K562 (cell line): ENCODE data around the gene COMTD1. TPM values are rescaled to one million over a fixed set of nuclear protein-coding genes. Genes with fewer than 3 reads are reported as not detected.
A peak's percentile ranks its signal among the peaks of the same experiment; 100 is the strongest.

Experiments
- ELF1 ChIP-seq: fragments of 200-800 bp; sonication (Bioruptor generic); IDR thresholded peaks from 2 replicates; pipeline ENCODE4 v1.6.1; 2016; ENCODE audit warnings: missing genetic modification characterization, missing compliant biosample characterization
- FOXJ2 ChIP-seq: fragments of 200-800 bp; sonication (Bioruptor generic); IDR thresholded peaks from 2 replicates; pipeline ENCODE4 v1.6.1; 2016; ENCODE audit warnings: missing genetic modification characterization, missing compliant biosample characterization
- NCOA1 ChIP-seq: fragments of 450-650 bp; IDR thresholded peaks from 2 replicates; pipeline ENCODE4 v1.6.1; 2016; ENCODE audit warnings: low read depth
- RHOXF2B ChIP-seq: fragments of 250-450 bp; sonication (Bioruptor Pico); conservative IDR thresholded peaks from 2 replicates; pipeline ENCODE4 v1.5.1; 2021
- polyA plus RNA-seq, 8 experiments: library from polyadenylated mRNA; depleted of rRNA in 4 of 8; stranded (reverse) in 5 of 8; unstranded in 3 of 8; fragments of >200 nt; fragmentation: Nextera tagmentation in 2 of 8; fragmentation: Illumina TruSeq in 1 of 8; extraction: Ambion mirVana in 2 of 8; extraction: Trizol in 1 of 8; gene quantifications; 2 replicates each; pipeline versions ENCODE4 v1.2.1 to v1.2.3, GENCODE V29; 2011 to 2014; ENCODE audit warnings: inconsistent platforms in 1 of 8, missing spikeins in 1 of 8
- total RNA-seq, 7 experiments: library from RNA; depleted of rRNA in 6 of 7; stranded (reverse); fragments of >200 nt in 6 of 7; fragmentation: Illumina TruSeq in 2 of 7; extraction: Trizol in 2 of 7; gene quantifications; 2 replicates each; pipeline versions ENCODE4 v1.2.1 to v1.2.3, GENCODE V29; 2011 to 2021; ENCODE audit warnings: low replicate concordance in 1 of 7
- TF ChIP-seq, protein P1 (sequence below): fragments of 250-450 bp; sonication (Bioruptor Pico); IDR thresholded peaks from 2 replicates; pipeline ENCODE4 v1.4.0; 2020; ENCODE audit warnings: mild to moderate bottlenecking, moderate library complexity

COMTD1 gene
- total and polyA plus RNA-seq, 9 of the 15 experiments (the other 6 are each of a cell fraction or from before 2014, with no cell fraction given) = 0.41 to 112 (median 13.7) TPM

DNA sequence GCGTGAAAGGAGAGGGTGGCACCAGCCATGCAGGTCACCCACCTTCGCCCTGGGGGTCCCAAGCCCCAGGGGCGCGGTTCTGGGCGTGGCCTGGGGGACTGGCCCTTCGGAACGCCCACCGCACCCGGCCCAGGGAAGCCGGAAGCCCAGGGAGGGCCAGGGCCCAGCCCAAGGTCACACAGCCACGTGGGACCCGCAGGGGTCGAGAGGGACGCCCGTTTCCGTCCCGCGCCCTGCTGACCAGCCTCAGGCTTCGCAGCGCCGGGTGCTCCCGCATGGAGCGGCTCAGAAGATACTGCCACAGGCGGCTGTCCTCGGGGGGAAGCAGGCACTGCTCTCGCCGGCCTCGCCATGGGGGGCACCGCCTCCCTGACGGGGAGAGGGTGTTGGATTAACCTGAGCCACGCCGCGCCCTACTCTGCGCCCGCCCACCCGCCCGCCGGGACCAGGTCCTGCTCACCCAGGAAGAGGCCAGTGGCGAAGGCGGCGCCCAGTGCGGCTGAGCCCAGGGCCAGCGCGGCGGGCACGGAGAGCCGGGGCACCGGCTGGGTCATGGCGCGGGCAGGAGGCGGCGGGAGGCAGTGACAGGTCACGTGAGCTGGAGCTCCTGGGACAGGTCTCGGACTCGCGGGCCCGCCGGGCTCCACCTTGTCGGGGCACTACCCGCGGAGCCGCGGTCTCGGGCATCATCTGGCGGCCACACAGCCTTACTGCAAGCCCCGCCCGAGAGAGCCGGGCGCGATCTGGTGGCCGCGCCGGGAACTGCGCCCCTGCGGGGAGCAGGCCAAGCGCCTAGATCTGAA lies at the start of gene COMTD1 (continued):
- TF ChIP-seq, protein P1, sequence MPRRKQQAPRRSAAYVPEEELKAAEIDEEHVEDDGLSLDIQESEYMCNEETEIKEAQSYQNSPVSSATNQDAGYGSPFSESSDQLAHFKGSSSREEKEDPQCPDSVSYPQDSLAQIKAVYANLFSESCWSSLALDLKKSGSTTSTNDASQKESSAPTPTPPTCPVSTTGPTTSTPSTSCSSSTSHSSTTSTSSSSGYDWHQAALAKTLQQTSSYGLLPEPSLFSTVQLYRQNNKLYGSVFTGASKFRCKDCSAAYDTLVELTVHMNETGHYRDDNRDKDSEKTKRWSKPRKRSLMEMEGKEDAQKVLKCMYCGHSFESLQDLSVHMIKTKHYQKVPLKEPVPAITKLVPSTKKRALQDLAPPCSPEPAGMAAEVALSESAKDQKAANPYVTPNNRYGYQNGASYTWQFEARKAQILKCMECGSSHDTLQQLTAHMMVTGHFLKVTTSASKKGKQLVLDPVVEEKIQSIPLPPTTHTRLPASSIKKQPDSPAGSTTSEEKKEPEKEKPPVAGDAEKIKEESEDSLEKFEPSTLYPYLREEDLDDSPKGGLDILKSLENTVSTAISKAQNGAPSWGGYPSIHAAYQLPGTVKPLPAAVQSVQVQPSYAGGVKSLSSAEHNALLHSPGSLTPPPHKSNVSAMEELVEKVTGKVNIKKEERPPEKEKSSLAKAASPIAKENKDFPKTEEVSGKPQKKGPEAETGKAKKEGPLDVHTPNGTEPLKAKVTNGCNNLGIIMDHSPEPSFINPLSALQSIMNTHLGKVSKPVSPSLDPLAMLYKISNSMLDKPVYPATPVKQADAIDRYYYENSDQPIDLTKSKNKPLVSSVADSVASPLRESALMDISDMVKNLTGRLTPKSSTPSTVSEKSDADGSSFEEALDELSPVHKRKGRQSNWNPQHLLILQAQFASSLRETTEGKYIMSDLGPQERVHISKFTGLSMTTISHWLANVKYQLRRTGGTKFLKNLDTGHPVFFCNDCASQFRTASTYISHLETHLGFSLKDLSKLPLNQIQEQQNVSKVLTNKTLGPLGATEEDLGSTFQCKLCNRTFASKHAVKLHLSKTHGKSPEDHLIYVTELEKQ = peak; percentile 62; the same call in 1 of the 2 replicates
- no peak for TF ChIP-seq RHOXF2B (CRISPR knock-in tag)
- peak; percentile 63 for TF ChIP-seq ELF1 (tag)
- no peak for TF ChIP-seq FOXJ2 (tag)
- no peak for TF ChIP-seq NCOA1
